HepG2 (cell line): ENCODE measurements around the gene ICE2. TPM values are rescaled to one million over a fixed set of nuclear protein-coding genes. Genes with fewer than 3 reads are reported as not detected.

ENCODE experiments used
- AGO2 ChIP-seq: fragments of 200-400 bp; formaldehyde crosslinking; optimal IDR thresholded peaks from 2 replicates; pipeline ENCODE3; 2017; ENCODE audit warnings: mild to moderate bottlenecking, low read depth, low read length, moderate library complexity
- ATF4 ChIP-seq, 2 experiments: fragments of 450-650 bp in 1 of 2; sonication (generic) in 1 of 2; formaldehyde crosslinking; IDR thresholded peaks; 2 replicates each; pipeline versions ENCODE4 v1.5.0 to v1.8.0; 2020 to 2022; ENCODE audit warnings: mild to moderate bottlenecking in 1 of 2, missing genetic modification reagents in 1 of 2
- DMTF1 ChIP-seq: sonication (generic); formaldehyde crosslinking; IDR thresholded peaks from 2 replicates; pipeline ENCODE4 v1.4.0; 2020; ENCODE audit warnings: mild to moderate bottlenecking, missing genetic modification reagents
- HES4 ChIP-seq: sonication (generic); formaldehyde crosslinking; IDR thresholded peaks from 2 replicates; pipeline ENCODE4 v1.9.0; 2021; ENCODE audit warnings: mild to moderate bottlenecking, missing genetic modification reagents, borderline replicate concordance
- HNF1B ChIP-seq: sonication (generic); formaldehyde crosslinking; IDR thresholded peaks from 2 replicates; pipeline ENCODE4 v1.5.1; 2020; ENCODE audit warnings: mild to moderate bottlenecking, moderate library complexity, missing genetic modification reagents
- NCOR1 ChIP-seq: fragments of 200-600 bp; sonication (generic); IDR thresholded peaks from 2 replicates; pipeline ENCODE4 v1.7.0; 2017; ENCODE audit warnings: antibody characterized with exemption, low read length, borderline replicate concordance
- NR2F6 ChIP-seq, 2 experiments: IDR thresholded peaks; 2 replicates each; pipeline ENCODE4 v1.6.1; 2016; ENCODE audit warnings: antibody characterized with exemption in 1 of 2, mild to moderate bottlenecking in 1 of 2
- PCBP1 ChIP-seq: fragments of 200-400 bp; formaldehyde crosslinking; IDR thresholded peaks from 2 replicates; pipeline ENCODE4 v1.6.1; 2017; ENCODE audit warnings: mild to moderate bottlenecking, low read depth, low read length, borderline replicate concordance
- PITX1 ChIP-seq: sonication (generic); formaldehyde crosslinking; IDR thresholded peaks from 2 replicates; pipeline ENCODE4 v1.5.1; 2020; ENCODE audit warnings: mild to moderate bottlenecking, missing genetic modification reagents
- PRMT3 ChIP-seq: sonication (generic); formaldehyde crosslinking; IDR thresholded peaks from 2 replicates; pipeline ENCODE4 v1.8.1; 2022; ENCODE audit warnings: low read depth, mild to moderate bottlenecking, moderate library complexity, missing genetic modification reagents, borderline replicate concordance
- THRA ChIP-seq: sonication (generic); formaldehyde crosslinking; IDR thresholded peaks from 2 replicates; pipeline ENCODE4 v1.4.0; 2020; ENCODE audit warnings: missing genetic modification reagents, borderline replicate concordance
- ZHX2 ChIP-seq, 2 experiments: sonication (generic) in 1 of 2; formaldehyde crosslinking in 1 of 2; IDR thresholded peaks; 2 replicates each; pipeline versions ENCODE4 v1.6.1 to v1.9.0; 2014 to 2022; ENCODE audit warnings: antibody characterized with exemption in 1 of 2, borderline replicate concordance in 1 of 2, inconsistent platforms in 1 of 2, low read depth in 1 of 2, missing genetic modification reagents in 1 of 2
- ZNF143 ChIP-seq: sonication (generic); formaldehyde crosslinking; IDR thresholded peaks from 2 replicates; pipeline ENCODE4 v1.4.0; 2020; ENCODE audit warnings: missing genetic modification reagents
- ZNF264 ChIP-seq: sonication (generic); formaldehyde crosslinking; IDR thresholded peaks from 2 replicates; pipeline ENCODE4 v1.4.0; 2020; ENCODE audit warnings: missing genetic modification reagents
- ZNF543 ChIP-seq: sonication (generic); formaldehyde crosslinking; IDR thresholded peaks from 2 replicates; pipeline ENCODE4 v1.4.0; 2020; ENCODE audit warnings: mild to moderate bottlenecking, missing genetic modification reagents
- ZNF580 ChIP-seq: IDR thresholded peaks from 2 replicates; pipeline ENCODE4 v1.6.1; 2016; ENCODE audit warnings: low read depth, borderline replicate concordance
- polyA plus RNA-seq, 8 experiments: library from polyadenylated mRNA; depleted of rRNA in 3 of 8; stranded (reverse) in 7 of 8; unstranded in 1 of 8; fragments of >200 nt; fragmentation: Illumina TruSeq in 4 of 8; extraction: Trizol in 4 of 8; gene quantifications; 2 replicates each; pipeline versions ENCODE4 v1.2.1 to v1.2.3, GENCODE V29; 2011 to 2016; ENCODE audit warnings: low read depth in 4 of 8, missing spikeins in 1 of 8, mixed read lengths in 1 of 8; ENCODE audit not compliant: insufficient read depth in 1 of 8
- total RNA-seq, 5 experiments: library from RNA; depleted of rRNA; stranded (reverse); fragments of >200 nt; fragmentation: Illumina TruSeq; extraction: Trizol; gene quantifications; 2 replicates each; pipeline ENCODE4 v1.2.3, GENCODE V29; 2016; ENCODE audit warnings: low read depth in 1 of 5

ICE2 gene
- total and polyA plus RNA-seq, 2 of the 13 experiments (the other 11 are each of a cell fraction or from before 2014, with no cell fraction given) = 24.8 to 26.4 TPM

- TF ChIP-seq PITX1 (CRISPR knock-in tag) (no peak), HNF1B (CRISPR knock-in tag) (no peak), ZNF543 (CRISPR knock-in tag) (no peak), ZNF264 (CRISPR knock-in tag) (no peak), PCBP1 (no peak), ATF4 (CRISPR knock-in tag; IDR thresholded peaks at IDR 0.05) (peak in 1 of 2 experiments; percentile 79; a peak in 2 of 4 replicates), THRA (no peak), HES4 (CRISPR knock-in tag) (no peak), DMTF1 (CRISPR knock-in tag) (no peak), ZHX2 (IDR thresholded peaks at IDR 0.05; ENCODE audit: low read depth) (no peak), ZHX2 (CRISPR knock-in tag; IDR thresholded peaks at IDR 0.05; ENCODE audit: borderline replicate concordance) (no peak), ZNF143 (CRISPR knock-in tag) (no peak), PRMT3 (no peak), ZNF580 (no peak), AGO2 (no peak), NR2F6 (IDR thresholded peaks at IDR 0.05) (peak; percentile 35; the same call in 1 of the 2 replicates), NR2F6 (CRISPR knock-in tag; IDR thresholded peaks at IDR 0.05) (no peak), NCOR1 (no peak)
These were observed 14.2 kb upstream of the ICE2 start (continued) for GRCh38 chr15:60493166-60493565.
